Measurements from ENCODE around the gene SERTM2. TPM values are rescaled to one million over a fixed set of nuclear protein-coding genes. Genes with fewer than 3 reads are reported as not detected.
"Not testable (repeated sequence)": the region's sequence is repeated elsewhere in the genome, so short reads cannot be mapped to it uniquely, and the experiment has no call there.

SERTM2 gene
- total RNA-seq, 1 experiment from 2014 or later, result 0.37 TPM

DNA sequence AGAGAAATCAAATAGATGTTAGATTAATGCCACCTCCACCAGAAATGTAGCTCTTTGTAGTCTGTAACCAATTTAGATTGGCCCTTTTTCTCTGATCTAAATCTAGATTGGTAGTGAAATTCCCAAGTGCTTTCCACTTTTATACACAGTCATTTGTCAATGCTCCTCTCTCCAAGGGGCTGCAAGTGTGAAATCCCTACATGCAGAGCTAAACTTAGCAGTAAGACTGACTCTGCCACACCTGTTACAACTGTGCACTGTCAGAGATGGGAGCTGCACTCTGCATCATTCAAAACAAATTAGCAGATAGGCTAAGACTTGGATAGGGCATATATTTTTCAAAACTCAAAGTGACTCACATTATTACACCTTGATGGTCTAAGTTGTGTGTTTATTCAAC lies 9.1 kb downstream of the SERTM2 start (continued):
- TF ChIP-seq HMGA2 (CRISPR knock-in tag; IDR thresholded peaks at IDR 0.05), result no peak
- no peak for TF ChIP-seq NR1H2 (CRISPR knock-in tag; IDR thresholded peaks at IDR 0.05)
- TF ChIP-seq, protein P1, sequence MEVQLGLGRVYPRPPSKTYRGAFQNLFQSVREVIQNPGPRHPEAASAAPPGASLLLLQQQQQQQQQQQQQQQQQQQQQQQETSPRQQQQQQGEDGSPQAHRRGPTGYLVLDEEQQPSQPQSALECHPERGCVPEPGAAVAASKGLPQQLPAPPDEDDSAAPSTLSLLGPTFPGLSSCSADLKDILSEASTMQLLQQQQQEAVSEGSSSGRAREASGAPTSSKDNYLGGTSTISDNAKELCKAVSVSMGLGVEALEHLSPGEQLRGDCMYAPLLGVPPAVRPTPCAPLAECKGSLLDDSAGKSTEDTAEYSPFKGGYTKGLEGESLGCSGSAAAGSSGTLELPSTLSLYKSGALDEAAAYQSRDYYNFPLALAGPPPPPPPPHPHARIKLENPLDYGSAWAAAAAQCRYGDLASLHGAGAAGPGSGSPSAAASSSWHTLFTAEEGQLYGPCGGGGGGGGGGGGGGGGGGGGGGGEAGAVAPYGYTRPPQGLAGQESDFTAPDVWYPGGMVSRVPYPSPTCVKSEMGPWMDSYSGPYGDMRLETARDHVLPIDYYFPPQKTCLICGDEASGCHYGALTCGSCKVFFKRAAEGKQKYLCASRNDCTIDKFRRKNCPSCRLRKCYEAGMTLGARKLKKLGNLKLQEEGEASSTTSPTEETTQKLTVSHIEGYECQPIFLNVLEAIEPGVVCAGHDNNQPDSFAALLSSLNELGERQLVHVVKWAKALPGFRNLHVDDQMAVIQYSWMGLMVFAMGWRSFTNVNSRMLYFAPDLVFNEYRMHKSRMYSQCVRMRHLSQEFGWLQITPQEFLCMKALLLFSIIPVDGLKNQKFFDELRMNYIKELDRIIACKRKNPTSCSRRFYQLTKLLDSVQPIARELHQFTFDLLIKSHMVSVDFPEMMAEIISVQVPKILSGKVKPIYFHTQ (CRISPR knock-in tag; IDR thresholded peaks at IDR 0.05), result no peak
- TF ChIP-seq, protein P2, sequence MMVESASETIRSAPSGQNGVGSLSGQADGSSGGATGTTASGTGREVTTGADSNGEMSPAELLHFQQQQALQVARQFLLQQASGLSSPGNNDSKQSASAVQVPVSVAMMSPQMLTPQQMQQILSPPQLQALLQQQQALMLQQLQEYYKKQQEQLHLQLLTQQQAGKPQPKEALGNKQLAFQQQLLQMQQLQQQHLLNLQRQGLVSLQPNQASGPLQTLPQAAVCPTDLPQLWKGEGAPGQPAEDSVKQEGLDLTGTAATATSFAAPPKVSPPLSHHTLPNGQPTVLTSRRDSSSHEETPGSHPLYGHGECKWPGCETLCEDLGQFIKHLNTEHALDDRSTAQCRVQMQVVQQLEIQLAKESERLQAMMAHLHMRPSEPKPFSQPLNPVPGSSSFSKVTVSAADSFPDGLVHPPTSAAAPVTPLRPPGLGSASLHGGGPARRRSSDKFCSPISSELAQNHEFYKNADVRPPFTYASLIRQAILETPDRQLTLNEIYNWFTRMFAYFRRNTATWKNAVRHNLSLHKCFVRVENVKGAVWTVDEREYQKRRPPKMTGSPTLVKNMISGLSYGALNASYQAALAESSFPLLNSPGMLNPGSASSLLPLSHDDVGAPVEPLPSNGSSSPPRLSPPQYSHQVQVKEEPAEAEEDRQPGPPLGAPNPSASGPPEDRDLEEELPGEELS (CRISPR knock-in tag; IDR thresholded peaks at IDR 0.05), result no peak

DNA sequence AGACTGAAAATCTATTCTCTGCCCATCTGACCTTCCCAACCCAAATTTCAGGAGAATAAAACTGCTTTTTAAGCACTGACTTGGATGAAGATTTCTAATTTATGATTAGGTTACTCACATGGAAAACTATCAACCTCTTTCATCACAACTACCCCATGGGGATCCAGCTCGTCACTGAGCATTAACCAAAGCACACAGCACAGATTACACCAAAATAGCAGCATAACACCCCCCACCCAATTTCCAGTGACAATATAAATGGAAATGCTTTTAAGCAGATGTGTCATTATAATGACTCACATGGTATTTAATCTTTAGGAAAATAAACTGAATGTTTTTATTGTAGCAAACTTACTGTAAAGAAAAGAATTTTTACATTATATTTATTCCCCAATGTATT lies 9.7 kb downstream of the SERTM2 start:
- H3K9me3 Mint-ChIP-seq, result no peaks in the 10 kb centered on the region; the same call in 1 of the 2 replicates
- ATAC-seq (no peak), DNase-seq (ENCODE audit: low spot score) (no peak)
- TF ChIP-seq, protein P1 (CRISPR knock-in tag; IDR thresholded peaks at IDR 0.05), result no peak
- no peak for TF ChIP-seq ZNF396 (CRISPR knock-in tag; IDR thresholded peaks at IDR 0.05; ENCODE audit: borderline replicate concordance)
- TF ChIP-seq FOXP1 (CRISPR knock-in tag; IDR thresholded peaks at IDR 0.05; ENCODE audit: borderline replicate concordance), result no peak
- TF ChIP-seq, protein P3, sequence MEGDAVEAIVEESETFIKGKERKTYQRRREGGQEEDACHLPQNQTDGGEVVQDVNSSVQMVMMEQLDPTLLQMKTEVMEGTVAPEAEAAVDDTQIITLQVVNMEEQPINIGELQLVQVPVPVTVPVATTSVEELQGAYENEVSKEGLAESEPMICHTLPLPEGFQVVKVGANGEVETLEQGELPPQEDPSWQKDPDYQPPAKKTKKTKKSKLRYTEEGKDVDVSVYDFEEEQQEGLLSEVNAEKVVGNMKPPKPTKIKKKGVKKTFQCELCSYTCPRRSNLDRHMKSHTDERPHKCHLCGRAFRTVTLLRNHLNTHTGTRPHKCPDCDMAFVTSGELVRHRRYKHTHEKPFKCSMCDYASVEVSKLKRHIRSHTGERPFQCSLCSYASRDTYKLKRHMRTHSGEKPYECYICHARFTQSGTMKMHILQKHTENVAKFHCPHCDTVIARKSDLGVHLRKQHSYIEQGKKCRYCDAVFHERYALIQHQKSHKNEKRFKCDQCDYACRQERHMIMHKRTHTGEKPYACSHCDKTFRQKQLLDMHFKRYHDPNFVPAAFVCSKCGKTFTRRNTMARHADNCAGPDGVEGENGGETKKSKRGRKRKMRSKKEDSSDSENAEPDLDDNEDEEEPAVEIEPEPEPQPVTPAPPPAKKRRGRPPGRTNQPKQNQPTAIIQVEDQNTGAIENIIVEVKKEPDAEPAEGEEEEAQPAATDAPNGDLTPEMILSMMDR (IDR thresholded peaks at IDR 0.05), result no peak
- TF ChIP-seq, protein P4, sequence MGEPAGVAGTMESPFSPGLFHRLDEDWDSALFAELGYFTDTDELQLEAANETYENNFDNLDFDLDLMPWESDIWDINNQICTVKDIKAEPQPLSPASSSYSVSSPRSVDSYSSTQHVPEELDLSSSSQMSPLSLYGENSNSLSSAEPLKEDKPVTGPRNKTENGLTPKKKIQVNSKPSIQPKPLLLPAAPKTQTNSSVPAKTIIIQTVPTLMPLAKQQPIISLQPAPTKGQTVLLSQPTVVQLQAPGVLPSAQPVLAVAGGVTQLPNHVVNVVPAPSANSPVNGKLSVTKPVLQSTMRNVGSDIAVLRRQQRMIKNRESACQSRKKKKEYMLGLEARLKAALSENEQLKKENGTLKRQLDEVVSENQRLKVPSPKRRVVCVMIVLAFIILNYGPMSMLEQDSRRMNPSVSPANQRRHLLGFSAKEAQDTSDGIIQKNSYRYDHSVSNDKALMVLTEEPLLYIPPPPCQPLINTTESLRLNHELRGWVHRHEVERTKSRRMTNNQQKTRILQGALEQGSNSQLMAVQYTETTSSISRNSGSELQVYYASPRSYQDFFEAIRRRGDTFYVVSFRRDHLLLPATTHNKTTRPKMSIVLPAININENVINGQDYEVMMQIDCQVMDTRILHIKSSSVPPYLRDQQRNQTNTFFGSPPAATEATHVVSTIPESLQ (CRISPR knock-in tag; IDR thresholded peaks at IDR 0.05), result no peak
- no peak for TF ChIP-seq ZNF671 (CRISPR knock-in tag; IDR thresholded peaks at IDR 0.05)
- no peak for TF ChIP-seq ETV6 (CRISPR knock-in tag; IDR thresholded peaks at IDR 0.05)
- H3K36me3 Mint-ChIP-seq, result no peaks in the 10 kb centered on the region
- peaks cover 52% of the 10 kb centered on the region for H3K4me1 Mint-ChIP-seq
- H3K27ac Mint-ChIP-seq, result peak overlapping the region; percentile 70
- ChIA-PET CTCF (no interaction called here), POLR2A (no interaction called here)
- H3K27me3 Mint-ChIP-seq (ENCODE audit: low read depth), result no peaks in the 10 kb centered on the region
- no peak overlapping the region for H3K4me3 Mint-ChIP-seq

DNA sequence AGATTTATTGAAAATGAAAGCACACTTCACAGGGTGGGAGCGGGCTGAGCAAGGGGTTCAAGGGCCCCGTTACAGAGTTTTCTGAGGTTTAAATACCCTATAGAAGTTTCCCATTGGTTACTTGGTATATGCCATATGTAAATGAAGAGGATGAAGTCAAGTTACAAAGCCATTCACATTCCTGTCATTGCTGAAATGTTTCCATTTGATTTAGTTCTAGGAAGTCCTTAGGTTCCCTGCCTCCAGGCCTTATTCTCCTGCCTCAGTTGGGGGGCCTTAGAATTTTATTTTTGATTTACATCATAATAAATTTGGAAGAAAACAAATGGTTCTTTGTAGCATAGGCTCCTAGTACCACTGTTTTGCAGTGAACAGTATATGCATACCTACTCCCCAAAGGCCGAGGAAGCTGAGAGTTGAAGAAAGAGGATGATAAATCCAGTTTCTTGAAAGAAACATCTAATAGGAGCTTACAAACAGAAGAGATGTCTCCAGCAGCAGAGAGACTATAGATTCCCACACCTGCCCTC lies 31.8 kb downstream of the SERTM2 start:
- POLR2A ChIA-PET, result interaction anchor here (0.7 to 1.1 kb wide), 5 partner anchors 60 to 260 kb away, joined by 3 to 10 read pairs (median 5); partner anchors contain the start of gene ALG13
- Mint-ChIP-seq H3K27ac (peak overlapping the region; percentile 98), H3K4me3 (peak overlapping the region; percentile 87), H3K27me3 (ENCODE audit: low read depth) (no peaks in the 10 kb centered on the region; the same call in 1 of the 2 replicates), H3K36me3 (peaks cover 34% of the 10 kb centered on the region), H3K9me3 (peaks cover 9% of the 10 kb centered on the region), H3K4me1 (peaks cover 31% of the 10 kb centered on the region)
- CTCF ChIA-PET, result interaction anchor here (1.9 kb wide), 1 partner anchor 25 kb away, joined by 6 read pairs; no protein-coding TSS in a partner anchor
- TF ChIP-seq FOXJ3 (CRISPR knock-in tag; IDR thresholded peaks at IDR 0.05; ENCODE audit: borderline replicate concordance) (no peak), TEAD1 (CRISPR knock-in tag; IDR thresholded peaks at IDR 0.05) (peak; percentile 80; the same call in 1 of the 2 replicates), TEAD4 (CRISPR knock-in tag; IDR thresholded peaks at IDR 0.05) (peak; percentile 67; the same call in 1 of the 2 replicates)
- no peak for DNase-seq (ENCODE audit: low spot score)
- peak; percentile 93 for ATAC-seq

DNA sequence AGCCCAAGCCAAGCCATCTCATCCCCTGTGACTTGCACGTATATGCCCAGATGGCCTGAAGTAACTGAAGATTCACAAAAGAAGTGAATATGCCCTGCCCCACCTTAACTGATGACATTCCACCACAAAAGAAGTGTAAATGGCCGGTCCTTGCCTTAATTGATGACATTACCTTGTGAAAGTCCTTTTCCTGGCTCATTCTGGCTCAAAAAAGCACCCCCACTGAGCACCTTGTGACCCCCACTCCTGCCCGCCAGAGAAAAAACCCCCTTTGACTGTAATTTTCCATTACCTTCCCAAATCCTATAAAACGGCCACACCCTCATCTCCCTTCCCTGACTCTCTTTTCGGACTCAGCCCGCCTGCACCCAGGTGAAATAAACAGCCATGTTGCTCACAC lies 37.8 kb downstream of the SERTM2 start:
- peaks cover 82% of the 10 kb centered on the region for H3K36me3 Mint-ChIP-seq
- ATAC-seq; H3K9me3 Mint-ChIP-seq; H3K27me3 Mint-ChIP-seq (ENCODE audit: low read depth); POLR2A ChIA-PET; CTCF ChIA-PET: not testable (repeated sequence)
- peak overlapping the region; percentile 95 for H3K27ac Mint-ChIP-seq
- DNase-seq (ENCODE audit: low spot score), result peak; percentile 13
- H3K4me1 Mint-ChIP-seq, result peaks cover 47% of the 10 kb centered on the region
- H3K4me3 Mint-ChIP-seq, result peak overlapping the region; percentile 87
